NCI-H2107 treated with DMSO at 0.1 percent for 48 hours (cell line): ENCODE results near the gene ADAMTS3.
"Not testable (repeated sequence)": the region's sequence is repeated elsewhere in the genome, so short reads cannot be mapped to it uniquely, and the experiment has no call there.

Experiments used
- DNase-seq: peaks from one replicate; lab custom pipeline; 2025; ENCODE audit not compliant: unreplicated experiment; lab: John Stamatoyannopoulos, UW

ADAMTS3 gene

GRCh38 chr4:72553540-72554337 lies 15.3 kb downstream of the ADAMTS3 start:
- no peak for DNase-seq

- no peak for DNase-seq
These were observed 16.6 kb downstream of the ADAMTS3 start for GRCh38 chr4:72552447-72552846.

- DNase-seq = no peak
These were observed 22.6 kb downstream of the ADAMTS3 start for GRCh38 chr4:72546456-72546855.

DNA sequence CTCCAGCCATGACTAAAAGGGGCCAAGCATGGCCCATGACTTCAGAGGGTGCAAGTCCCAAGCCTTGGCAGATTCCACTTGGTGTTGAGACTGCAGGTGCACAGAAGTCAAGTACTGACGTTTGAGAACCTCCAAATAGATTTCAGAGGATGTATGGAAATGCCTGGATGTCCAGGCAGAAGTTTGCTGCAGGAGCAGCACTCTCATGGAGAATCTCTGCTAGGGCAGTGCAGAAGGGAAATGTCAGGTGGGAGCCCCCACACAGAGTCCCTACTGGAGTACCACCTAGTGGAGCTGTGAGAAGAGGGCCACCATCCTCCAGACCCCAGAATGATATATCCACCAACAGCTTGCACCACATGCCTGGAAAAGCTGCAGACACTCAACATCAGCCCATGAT lies 28.3 kb downstream of the ADAMTS3 start:
- not testable (repeated sequence) for DNase-seq

DNA sequence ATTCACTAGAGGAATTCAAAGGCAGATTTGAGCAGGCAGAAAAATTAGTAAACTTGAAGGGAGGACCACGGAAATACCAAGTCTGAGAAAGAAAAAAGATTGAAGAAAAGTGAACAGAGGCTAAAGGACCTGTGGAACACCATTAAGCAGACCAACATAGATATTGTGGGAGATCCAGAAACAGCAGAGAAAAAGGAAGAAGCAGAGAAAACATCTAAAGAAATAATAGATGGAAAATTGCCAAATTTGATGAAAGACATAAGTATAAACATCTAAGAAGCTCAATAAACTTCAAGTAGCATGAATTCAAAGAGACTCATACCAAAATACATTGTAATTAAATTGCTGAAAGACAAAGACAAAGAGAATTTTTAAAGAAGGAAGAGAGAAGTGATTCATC lies 31.0 kb downstream of the ADAMTS3 start:
- no peak for DNase-seq

- no peak for DNase-seq
These were observed 32.6 kb downstream of the ADAMTS3 start for GRCh38 chr4:72536443-72536842.

DNA sequence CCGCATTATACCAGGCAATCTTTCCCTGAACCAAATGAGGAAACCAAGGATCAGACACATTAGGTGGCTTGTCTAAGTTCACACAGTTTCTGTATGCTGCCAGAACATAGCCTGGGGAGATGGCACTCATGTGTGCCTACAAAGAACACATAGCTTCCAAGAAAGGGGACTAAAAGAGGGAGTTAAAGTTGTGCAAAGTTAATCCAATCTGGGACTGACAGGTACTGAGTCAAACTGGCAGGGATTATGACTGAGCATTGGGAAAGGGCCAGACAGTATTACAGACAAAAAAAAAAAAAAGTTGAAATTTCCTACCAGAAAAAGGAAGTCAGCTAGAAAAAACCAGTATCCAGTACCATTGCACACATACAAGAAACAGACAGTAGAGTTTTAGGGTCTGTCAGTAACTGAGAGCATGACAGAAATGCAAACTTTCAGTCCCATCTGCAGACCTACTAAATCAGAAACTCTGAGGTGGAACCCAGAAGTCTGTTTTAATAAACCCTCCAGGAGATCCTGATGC lies 37.2 kb downstream of the ADAMTS3 start:
- no peak for DNase-seq

- DNase-seq = no peak
These were observed 37.7 kb downstream of the ADAMTS3 start for GRCh38 chr4:72531322-72531721.

- no peak for DNase-seq
These were observed 39.7 kb downstream of the ADAMTS3 start for GRCh38 chr4:72529148-72529822.

DNA sequence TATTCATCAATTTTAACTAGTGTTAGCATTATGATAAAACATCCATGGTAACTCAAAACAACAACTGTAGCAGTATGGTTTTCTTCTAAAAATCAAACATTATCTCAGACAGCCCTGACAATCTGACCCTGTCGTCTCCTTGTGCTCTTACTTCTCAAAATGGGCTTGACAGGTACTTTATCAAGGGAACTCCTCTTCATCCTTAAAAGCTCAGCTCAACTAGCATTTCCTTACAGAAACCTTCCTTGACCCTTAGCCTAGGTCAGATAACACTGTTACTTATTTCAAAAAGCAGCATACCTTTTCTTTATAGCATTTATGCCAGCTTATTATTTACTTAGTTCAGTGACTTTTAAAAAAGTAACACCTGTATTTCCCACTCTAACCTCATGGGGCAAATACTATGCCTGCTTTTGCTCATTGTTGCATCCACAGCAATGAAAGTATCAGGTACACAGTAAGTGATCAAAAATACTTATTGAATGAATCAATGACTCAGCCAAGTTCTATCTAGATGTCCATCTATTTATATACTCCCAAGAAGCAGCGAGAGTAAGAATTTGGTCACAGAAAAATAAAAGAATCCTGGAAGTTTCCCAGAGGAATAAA lies 41.9 kb downstream of the ADAMTS3 start:
- DNase-seq = no peak

GRCh38 chr4:72525938-72526337 lies 43.1 kb downstream of the ADAMTS3 start:
- DNase-seq = no peak

DNA sequence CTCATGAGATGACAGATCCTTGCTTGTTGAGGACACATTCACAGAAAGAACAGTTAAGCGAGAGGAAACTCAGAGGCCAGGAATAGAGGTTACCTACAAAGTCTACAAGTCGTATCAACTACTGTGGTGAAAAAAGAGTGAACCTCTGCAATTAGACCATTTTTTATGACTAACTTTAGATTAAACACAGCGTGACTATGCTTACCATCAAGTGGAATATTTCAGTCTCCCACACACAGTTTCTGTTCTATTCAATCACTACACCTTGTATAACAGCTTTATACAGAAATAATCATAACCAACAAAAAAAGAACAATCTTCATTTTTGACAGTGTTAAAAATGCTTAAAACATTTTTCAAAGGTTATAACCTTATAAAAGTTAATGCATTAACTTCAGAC lies 46.6 kb downstream of the ADAMTS3 start:
- DNase-seq = no peak

DNA sequence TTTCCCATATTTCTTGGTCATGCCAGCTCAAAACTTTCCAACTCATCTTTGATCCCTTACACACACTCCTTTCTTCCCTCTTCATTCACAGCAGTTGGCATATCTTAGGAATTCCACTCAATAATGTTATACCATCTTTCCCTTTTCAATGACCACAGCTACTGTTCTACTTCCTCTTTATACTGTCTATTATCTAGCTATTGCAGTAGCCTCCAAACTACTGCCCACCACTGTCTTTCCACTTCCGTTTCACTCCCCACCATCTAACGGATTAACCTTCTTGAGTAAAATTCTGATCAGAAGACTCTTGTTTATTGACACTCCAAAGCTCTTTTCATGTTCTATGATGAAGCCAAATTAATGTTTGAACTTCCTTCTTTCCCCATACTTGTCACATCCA lies 55.8 kb downstream of the ADAMTS3 start:
- DNase-seq = no peak

DNA sequence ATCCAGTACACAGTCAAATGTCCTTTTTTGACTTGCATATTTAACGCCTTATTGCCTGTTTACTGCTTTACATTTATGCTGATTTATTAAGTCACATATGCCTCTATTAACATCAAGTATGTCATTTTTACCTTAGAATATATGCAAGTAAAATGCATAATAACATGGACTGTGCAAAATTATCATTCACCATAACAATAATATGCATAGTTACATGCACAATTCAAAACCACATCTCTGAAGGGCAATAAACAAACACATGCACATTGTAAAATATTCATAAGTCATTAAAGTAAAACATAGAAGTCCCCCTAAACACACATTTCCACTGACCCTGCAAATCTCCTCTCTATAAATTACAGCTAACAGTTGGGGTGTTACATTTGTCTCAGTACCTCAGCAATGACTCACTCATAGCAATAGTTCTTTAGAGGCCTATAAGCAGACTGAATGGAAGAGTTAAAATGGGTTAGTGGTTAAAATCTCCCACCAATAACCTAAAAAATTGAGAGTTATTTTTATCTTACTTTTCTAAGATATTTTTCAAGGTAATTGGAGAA lies 61.1 kb downstream of the ADAMTS3 start:
- no peak for DNase-seq

- no peak for DNase-seq
These were observed 61.9 kb downstream of the ADAMTS3 start for GRCh38 chr4:72507167-72507566.

DNA sequence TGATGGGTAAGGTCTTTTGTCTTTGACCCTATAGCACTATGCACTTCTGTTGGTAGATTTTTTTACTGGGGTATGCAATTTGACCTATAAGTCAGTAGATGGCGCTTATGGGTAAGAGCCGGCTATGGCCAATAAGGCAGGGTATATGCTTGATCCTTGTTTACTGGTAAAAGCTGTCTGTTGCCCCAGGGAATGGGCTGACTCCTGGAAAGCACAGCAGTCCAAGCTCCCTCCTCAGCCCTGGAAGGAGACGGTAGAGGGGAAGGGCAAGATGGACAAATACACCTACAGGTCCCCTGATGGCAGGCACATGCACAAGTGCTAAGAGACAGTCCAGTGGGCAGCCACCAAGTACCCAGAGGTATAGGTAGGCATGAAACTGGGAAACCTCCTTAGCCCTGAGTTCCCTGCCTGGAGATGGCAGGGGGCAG lies 63.7 kb downstream of the ADAMTS3 start:
- no peak for DNase-seq

DNA sequence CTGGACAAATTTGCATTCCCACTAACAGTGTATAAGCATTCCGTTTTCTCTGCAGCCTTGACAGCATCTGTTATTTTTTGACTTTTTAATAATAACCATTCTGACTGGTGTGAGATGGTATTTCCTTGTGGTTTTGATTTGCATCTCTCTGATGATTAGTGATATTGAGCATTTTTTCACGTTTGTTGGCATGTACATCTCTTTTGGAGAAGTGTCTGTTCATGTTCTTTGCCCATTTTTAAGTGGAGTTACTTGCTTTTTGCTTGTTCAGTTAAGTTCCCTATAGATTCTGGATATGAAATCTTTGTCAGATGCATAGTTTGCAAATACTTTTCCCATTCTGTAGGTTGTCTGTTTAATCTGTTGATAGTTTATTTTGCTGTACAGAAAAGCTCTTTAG lies 68.8 kb downstream of the ADAMTS3 start:
- DNase-seq = no peak

GRCh38 chr4:72496119-72496518 lies 72.9 kb downstream of the ADAMTS3 start:
- no peak for DNase-seq

GRCh38 chr4:72494156-72494555 lies 74.9 kb downstream of the ADAMTS3 start:
- DNase-seq = no peak

GRCh38 chr4:72489267-72489666 lies 79.8 kb downstream of the ADAMTS3 start:
- no peak for DNase-seq

DNA sequence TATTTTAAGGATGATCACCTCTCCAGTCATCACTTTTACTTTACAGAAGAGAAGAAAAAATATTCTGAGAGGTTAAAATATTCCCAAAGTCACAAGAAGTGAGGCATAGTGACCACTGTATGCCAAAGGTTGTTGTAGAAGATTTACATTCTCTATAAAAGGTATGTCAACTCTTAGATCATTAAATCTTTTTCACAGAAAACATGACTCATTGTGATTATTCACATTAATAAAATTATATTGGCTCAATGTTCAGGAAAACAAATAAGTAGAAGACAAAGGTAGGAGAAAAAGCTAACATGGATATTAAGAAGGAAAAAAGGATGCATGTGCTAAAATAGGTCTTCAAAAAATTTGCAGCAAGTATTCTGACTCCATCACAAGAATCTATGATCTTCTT lies 82.0 kb downstream of the ADAMTS3 start:
- no peak for DNase-seq

DNA sequence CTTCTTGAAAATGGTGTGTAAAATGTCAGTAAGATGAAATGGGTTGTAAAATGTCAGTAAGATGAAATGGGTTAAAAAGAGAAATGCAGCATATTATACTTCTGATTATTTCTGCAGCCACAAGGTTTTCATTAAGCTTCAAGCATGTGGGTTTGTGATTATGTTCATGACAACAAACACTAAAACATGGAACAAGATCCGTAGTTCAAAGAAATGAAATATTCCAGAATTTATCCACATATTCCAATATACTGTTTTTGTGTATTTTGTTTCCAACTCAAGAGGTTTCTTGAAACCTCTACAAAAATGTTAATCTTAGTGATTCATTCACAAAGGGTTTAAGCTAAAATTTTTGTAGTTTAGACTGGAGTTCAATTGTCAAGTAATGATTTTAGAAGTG lies 84.0 kb downstream of the ADAMTS3 start:
- no peak for DNase-seq
